HG03439 (cell line): ENCODE data around the gene CREB3L1.
A peak's percentile ranks its signal among the peaks of the same experiment; 100 is the strongest.

Experiments used
- ATAC-seq: cut with Tn5 transposase; IDR thresholded peaks from one replicate; pipeline ENCODE4 v1.9.1; 2021; ENCODE audit warnings: mild to moderate bottlenecking, moderate library complexity; ENCODE audit not compliant: unreplicated experiment

CREB3L1 gene

GRCh38 chr11:46363031-46363407 is 85.6 kb downstream of the CREB3L1 start:
- no peak for ATAC-seq

GRCh38 chr11:46363455-46364005 is 86.1 kb downstream of the CREB3L1 start:
- no peak for ATAC-seq

- no peak for ATAC-seq
Measured at GRCh38 chr11:46364056-46364455, 86.6 kb downstream of the CREB3L1 start.

- no peak for ATAC-seq
Measured at GRCh38 chr11:46364791-46365190, 87.3 kb downstream of the CREB3L1 start.

- no peak for ATAC-seq
Measured at GRCh38 chr11:46366260-46366659, 88.8 kb downstream of the CREB3L1 start.

- ATAC-seq = no peak
Measured at GRCh38 chr11:46366661-46367161, 89.2 kb downstream of the CREB3L1 start.

GRCh38 chr11:46367244-46367915 is 89.9 kb downstream of the CREB3L1 start:
- ATAC-seq = peak; percentile 52

- no peak for ATAC-seq
Measured at GRCh38 chr11:46367916-46368267, 90.4 kb downstream of the CREB3L1 start.

- ATAC-seq = peak; percentile 44
Measured at GRCh38 chr11:46369458-46370152, 92.1 kb downstream of the CREB3L1 start.

GRCh38 chr11:46370253-46370652 is 92.8 kb downstream of the CREB3L1 start:
- no peak for ATAC-seq
